GM12878 (cell line): Measurements from ENCODE around the gene VLDLR. TPM values are rescaled to one million over a fixed set of nuclear protein-coding genes. Genes with fewer than 3 reads are reported as not detected.

Experiments
- ATAC-seq: fragments of 200-7000 bp; cut with Tn5 transposase; 3 replicates; pipeline ENCODE4 v1.9.1; 2020; ENCODE audit warnings: mild to moderate bottlenecking, moderate library complexity
- BruUV-seq: library from RNA; stranded (reverse); fragments of 400-500 nt; replicated peaks from 2 replicates; lab custom pipeline; 2021; lab: Mats Ljungman, UMichigan
- CTCF ChIA-PET: fragments of 300-600 bp; sonication (Branson Sonifier 250); formaldehyde crosslinking; extraction: SDS; loops from one replicate; lab custom pipeline; 2021; ENCODE audit warnings: inconsistent platforms; lab: Yijun Ruan, JAX
- POLR2A ChIA-PET: fragments of 350-600 bp; formaldehyde crosslinking; extraction: SDS; loops from one replicate; lab custom pipeline; 2021; ENCODE audit warnings: inconsistent platforms; lab: Charles Lee
- RAD21 ChIA-PET: fragments of 300-600 bp; sonication (Branson Sonifier 250); formaldehyde crosslinking; loops from one replicate; lab custom pipeline; 2023; ENCODE audit warnings: antibody characterized with exemption; ENCODE audit not compliant: unreplicated experiment; lab: Charles Lee
- SMC1A ChIA-PET: fragments of 300-600 bp; sonication (Branson Sonifier 250); formaldehyde crosslinking; loops from one replicate; lab custom pipeline; 2023; ENCODE audit not compliant: unreplicated experiment, uncharacterized antibody; lab: Charles Lee
- DNase-seq: peaks from one replicate; pipeline ENCODE4 v3.0.0-alpha.2; 2011; ENCODE audit warnings: low read depth, low spot score
- FAIRE-seq: peaks from 3 replicates; lab custom pipeline; 2011; peaks lifted over from hg19 to GRCh38; lab: Jason Lieb, UNC
- H2AFZ ChIP-seq: 2 replicates; pipeline ENCODE4 v1.6.0; 2011; ENCODE audit warnings: low read depth, low read length, control low read depth; ENCODE audit not compliant: control insufficient read depth
- H3K27ac ChIP-seq: 2 replicates; pipeline ENCODE4 v1.5.1; 2011; ENCODE audit warnings: control low read depth; ENCODE audit not compliant: control insufficient read depth, insufficient read depth
- H3K27me3 ChIP-seq, 2 experiments: replicated peaks in 1 of 2; 2 replicates each; pipeline versions ENCODE4 v1.6.0 to v1.6.1; 2011; ENCODE audit warnings: low read length in 1 of 2; ENCODE audit not compliant: control insufficient read depth in 2 of 2, insufficient read depth in 2 of 2
- H3K36me3 ChIP-seq, 2 experiments: 2 replicates each; pipeline ENCODE4 v1.5.1; 2011; ENCODE audit warnings: low read length in 1 of 2; ENCODE audit not compliant: control insufficient read depth in 2 of 2, insufficient read depth in 2 of 2
- H3K4me1 ChIP-seq: 2 replicates; pipeline ENCODE4 v1.6.1; 2011; ENCODE audit warnings: mild to moderate bottlenecking, low read length, moderate library complexity, mixed read lengths; ENCODE audit not compliant: control insufficient read depth, insufficient read depth
- H3K4me2 ChIP-seq: 2 replicates; pipeline ENCODE4 v1.6.0; 2011; ENCODE audit warnings: control low read depth; ENCODE audit not compliant: control insufficient read depth, insufficient read depth
- H3K4me3 ChIP-seq: fragments of 200-600 bp; sonication (generic); 2 replicates; pipeline ENCODE4 v1.5.1; 2016
- H3K79me2 ChIP-seq: 2 replicates; pipeline ENCODE4 v1.6.0; 2011; ENCODE audit warnings: low read length; ENCODE audit not compliant: control insufficient read depth, insufficient read depth
- H3K9ac ChIP-seq: 2 replicates; pipeline ENCODE4 v1.8.0; 2011; ENCODE audit warnings: low read length, control low read depth, mixed read lengths; ENCODE audit not compliant: control insufficient read depth, insufficient read depth
- H3K9me3 ChIP-seq: replicated peaks from 3 replicates; pipeline ENCODE4 v1.5.1; 2011; ENCODE audit warnings: mild to moderate bottlenecking, low read length; ENCODE audit not compliant: control insufficient read depth, insufficient read depth
- H4K20me1 ChIP-seq: 2 replicates; pipeline ENCODE4 v1.6.0; 2011; ENCODE audit not compliant: control insufficient read depth, insufficient read depth
- BHLHE40 ChIP-seq, 2 experiments: fragments of 450-650 bp in 1 of 2; IDR thresholded peaks; 2 replicates each; pipeline ENCODE4 v1.6.1; 2011 to 2017; ENCODE audit warnings: low read depth in 2 of 2, borderline replicate concordance in 1 of 2, improper control_type of control experiment in 1 of 2, low read length in 1 of 2, mild to moderate bottlenecking in 1 of 2
- CEBPB ChIP-seq, 2 experiments: fragments of 150-350 bp in 1 of 2; IDR thresholded peaks; 2 replicates each; pipeline ENCODE4 v1.6.1; 2012 to 2014; ENCODE audit warnings: low read depth in 2 of 2, low read length in 2 of 2, borderline replicate concordance in 1 of 2, inconsistent platforms in 1 of 2
- CHD1 ChIP-seq: IDR thresholded peaks from 2 replicates; pipeline ENCODE4 v1.6.1; 2012; ENCODE audit warnings: low read depth, low read length, improper control_type of control experiment
- CHD2 ChIP-seq: IDR thresholded peaks from 2 replicates; pipeline ENCODE4 v1.6.1; 2011; ENCODE audit warnings: low read depth, low read length, improper control_type of control experiment, borderline replicate concordance
- E4F1 ChIP-seq: fragments of 450-650 bp; IDR thresholded peaks from 2 replicates; pipeline ENCODE4 v1.6.1; 2018; ENCODE audit warnings: borderline replicate concordance, mild to moderate bottlenecking; ENCODE audit not compliant: partially characterized antibody
- MEF2B ChIP-seq: fragments of 450-650 bp; IDR thresholded peaks from 2 replicates; pipeline ENCODE4 v1.6.1; 2018; ENCODE audit warnings: mild to moderate bottlenecking, moderate library complexity; ENCODE audit not compliant: partially characterized antibody, poor library complexity, severe bottlenecking
- MYC ChIP-seq: IDR thresholded peaks from 2 replicates; pipeline ENCODE4 v1.6.1; 2011; ENCODE audit warnings: mild to moderate bottlenecking, low read length, moderate library complexity, inconsistent platforms; ENCODE audit not compliant: insufficient read depth, insufficient replicate concordance, insufficient read length, severe bottlenecking
- NRF1 ChIP-seq: conservative IDR thresholded peaks from 2 replicates; pipeline ENCODE4 v1.6.1; 2011; ENCODE audit warnings: mild to moderate bottlenecking, low read depth, low read length, improper control_type of control experiment
- SMARCA5 ChIP-seq: fragments of 450-650 bp; IDR thresholded peaks from 2 replicates; pipeline ENCODE4 v1.6.1; 2017; ENCODE audit warnings: mild to moderate bottlenecking
- SP1 ChIP-seq: IDR thresholded peaks from one replicate; pipeline ENCODE4 v1.6.1; 2011; ENCODE audit warnings: low read depth, low read length
- TCF12 ChIP-seq: IDR thresholded peaks from 2 replicates; pipeline ENCODE4 v1.6.1; 2011; ENCODE audit warnings: low read depth, mild to moderate bottlenecking, low read length
- YBX1 ChIP-seq: fragments of 450-650 bp; IDR thresholded peaks from 2 replicates; pipeline ENCODE4 v1.6.1; 2016; ENCODE audit warnings: antibody characterized with exemption
- ZNF207 ChIP-seq: fragments of 450-650 bp; IDR thresholded peaks from 2 replicates; pipeline ENCODE4 v1.6.1; 2014; ENCODE audit warnings: antibody characterized with exemption, mild to moderate bottlenecking, borderline replicate concordance
- ZNF592 ChIP-seq: fragments of 450-650 bp; IDR thresholded peaks from 2 replicates; pipeline ENCODE4 v1.6.1; 2017; ENCODE audit warnings: mild to moderate bottlenecking, moderate library complexity
- WGBS: methylation state at CpG from one replicate; pipeline ENCODE4 v1.1.6; 2016; ENCODE audit warnings: low lambda C conversion rate; ENCODE audit not compliant: insufficient replicate concordance, insufficient coverage; ENCODE audit errors: missing lambda C conversion rate; 5-methylcytosine and 5-hydroxymethylcytosine counted together
- in situ Hi-C: fragments of 300-500 bp; cut with MboI; formaldehyde crosslinking; loops from 9 replicates; pipeline ENCODE4 v1.14.3; 2018; ENCODE audit warnings: mixed read lengths
- intact Hi-C: fragments of 100-400 bp; cut with micrococcal nuclease; formaldehyde crosslinking; loops from one replicate; pipeline ENCODE4 v1.14.2; 2022; ENCODE audit not compliant: unreplicated experiment
- polyA plus RNA-seq, 11 experiments: library from polyadenylated mRNA; depleted of rRNA in 4 of 11; unstranded in 6 of 11; stranded (reverse) in 5 of 11; fragments of >200 nt; fragmentation: Nextera tagmentation in 4 of 11; fragmentation: Illumina TruSeq in 1 of 11; extraction: Ambion mirVana in 4 of 11; extraction: Trizol in 1 of 11; gene quantifications; 1 replicate in 1 of 11; 2 replicates in 10 of 11; pipeline versions ENCODE4 v1.2.1 to v1.2.3, GENCODE V29; 2011 to 2016; ENCODE audit warnings: inconsistent platforms in 2 of 11, missing spikeins in 2 of 11, low read depth in 1 of 11
- total RNA-seq, 4 experiments: library from RNA; depleted of rRNA in 3 of 4; stranded (reverse); fragments of >200 nt in 3 of 4; fragmentation: Illumina TruSeq in 1 of 4; extraction: Trizol in 1 of 4; gene quantifications; 2 replicates each; pipeline versions ENCODE4 v1.2.1 to v1.2.3, GENCODE V29; 2013 to 2021
- TF ChIP-seq, protein P1 (sequence below): fragments of 450-650 bp; conservative IDR thresholded peaks from 2 replicates; pipeline ENCODE4 v1.6.1; 2017; ENCODE audit warnings: mild to moderate bottlenecking, moderate library complexity

Gene VLDLR
- total and polyA plus RNA-seq, 10 of the 15 experiments (the other 5 are each of a cell fraction or from before 2014, with no cell fraction given) = 0.14 to 5.9 (median 0.57) TPM

GRCh38 chr9:2634153-2634552 lies 12.6 kb downstream of the VLDLR start:
- no peak overlapping the region for H3K4me3 ChIP-seq
- FAIRE-seq (no peak), DNase-seq (no peak), ATAC-seq (no peak)
- H3K9me3 ChIP-seq = no peaks in the 10 kb centered on the region; the same call in 2 of the 3 replicates
- intact Hi-C loops = no loop called here
- H3K27ac ChIP-seq = no peak overlapping the region
- SMC1A ChIA-PET = no interaction called here
- RAD21 ChIA-PET = no interaction called here
- H3K4me1 ChIP-seq = no peaks in the 10 kb centered on the region
- no peak overlapping the region for H3K9ac ChIP-seq
- no peaks in the 10 kb centered on the region for H4K20me1 ChIP-seq
- no peaks in the 10 kb centered on the region for H3K27me3 ChIP-seq
- 55% methylated on average over 8 of the region's 8 CpGs for WGBS
- no TSS peak for BruUV-seq
- CTCF ChIA-PET = interaction anchor here (1.2 to 1.3 kb wide), 2 partner anchors 13 to 22 kb away, joined by 3 to 4 read pairs; no protein-coding TSS in a partner anchor
- in situ Hi-C loops = no loop called here
- POLR2A ChIA-PET = no interaction called here
- no peak overlapping the region for H3K4me2 ChIP-seq
- H2AFZ ChIP-seq = no peak overlapping the region
- H3K79me2 ChIP-seq = no peaks in the 10 kb centered on the region
- no peaks in the 10 kb centered on the region for H3K36me3 ChIP-seq
- TF ChIP-seq BHLHE40 (IDR thresholded peaks at IDR 0.05; ENCODE audit: borderline replicate concordance in 1 of 2, low read depth in 2 of 2, low read length in 1 of 2) (no peak), NRF1 (no peak), ZNF592 (no peak), MYC (no peak), SP1 (no peak), YBX1 (no peak), CHD1 (no peak), E4F1 (no peak), SMARCA5 (no peak), ZNF207 (no peak), MEF2B (no peak), CEBPB (IDR thresholded peaks at IDR 0.05; ENCODE audit: borderline replicate concordance in 1 of 2, low read depth in 2 of 2, low read length in 2 of 2) (no peak), CHD2 (no peak), TCF12 (no peak)
- TF ChIP-seq, protein P1, sequence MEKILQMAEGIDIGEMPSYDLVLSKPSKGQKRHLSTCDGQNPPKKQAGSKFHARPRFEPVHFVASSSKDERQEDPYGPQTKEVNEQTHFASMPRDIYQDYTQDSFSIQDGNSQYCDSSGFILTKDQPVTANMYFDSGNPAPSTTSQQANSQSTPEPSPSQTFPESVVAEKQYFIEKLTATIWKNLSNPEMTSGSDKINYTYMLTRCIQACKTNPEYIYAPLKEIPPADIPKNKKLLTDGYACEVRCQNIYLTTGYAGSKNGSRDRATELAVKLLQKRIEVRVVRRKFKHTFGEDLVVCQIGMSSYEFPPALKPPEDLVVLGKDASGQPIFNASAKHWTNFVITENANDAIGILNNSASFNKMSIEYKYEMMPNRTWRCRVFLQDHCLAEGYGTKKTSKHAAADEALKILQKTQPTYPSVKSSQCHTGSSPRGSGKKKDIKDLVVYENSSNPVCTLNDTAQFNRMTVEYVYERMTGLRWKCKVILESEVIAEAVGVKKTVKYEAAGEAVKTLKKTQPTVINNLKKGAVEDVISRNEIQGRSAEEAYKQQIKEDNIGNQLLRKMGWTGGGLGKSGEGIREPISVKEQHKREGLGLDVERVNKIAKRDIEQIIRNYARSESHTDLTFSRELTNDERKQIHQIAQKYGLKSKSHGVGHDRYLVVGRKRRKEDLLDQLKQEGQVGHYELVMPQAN = no peak
